NCI-H1105 (cell line): ENCODE data around the gene CACTIN.

Source experiments
- DNase-seq: peaks from one replicate; lab custom pipeline; 2025; lab: John Stamatoyannopoulos, UW

Gene CACTIN

GRCh38 chr19:3627351-3627723 is 747 bp upstream of the CACTIN start:
- no peak for DNase-seq

- DNase-seq, result no peak
Observed at GRCh38 chr19:3625996-3626472, 556 bp downstream of the CACTIN start.

- DNase-seq, result no peak
Observed at GRCh38 chr19:3623716-3624115, 2.9 kb downstream of the CACTIN start.

GRCh38 chr19:3622224-3622623 is 4.4 kb downstream of the CACTIN start:
- no peak for DNase-seq

GRCh38 chr19:3621689-3622088 is 4.9 kb downstream of the CACTIN start:
- no peak for DNase-seq

- no peak for DNase-seq
Observed at GRCh38 chr19:3620817-3621547, 5.6 kb downstream of the CACTIN start.

GRCh38 chr19:3620145-3620816 is 6.3 kb downstream of the CACTIN start:
- DNase-seq, result no peak

GRCh38 chr19:3619631-3620012 is 7.0 kb downstream of the CACTIN start:
- no peak for DNase-seq

- DNase-seq, result no peak
Observed at GRCh38 chr19:3618811-3619630, 7.6 kb downstream of the CACTIN start.

- no peak for DNase-seq
Observed at GRCh38 chr19:3618144-3618810, 8.3 kb downstream of the CACTIN start.

- no peak for DNase-seq
Observed at GRCh38 chr19:3617463-3617862, 9.1 kb downstream of the CACTIN start.

- DNase-seq, result no peak
Observed at GRCh38 chr19:3615524-3616135, 11.0 kb downstream of the CACTIN start.

GRCh38 chr19:3614858-3615505 is 11.6 kb downstream of the CACTIN start:
- no peak for DNase-seq

GRCh38 chr19:3613818-3614661 is 12.6 kb downstream of the CACTIN start:
- DNase-seq, result no peak

GRCh38 chr19:3612901-3613741 is 13.5 kb downstream of the CACTIN start:
- DNase-seq, result no peak

- no peak for DNase-seq
Observed at GRCh38 chr19:3612330-3612729, 14.3 kb downstream of the CACTIN start.

- DNase-seq, result no peak
Observed at GRCh38 chr19:3611841-3612240, 14.7 kb downstream of the CACTIN start.

- DNase-seq, result no peak
Observed at GRCh38 chr19:3610745-3611717, 15.6 kb downstream of the CACTIN start.
